Activated B cell treated with CpG ODN at 0.5 μM for 24 hours (primary cell): ENCODE data around the gene CAPN15. TPM values are rescaled to one million over a fixed set of nuclear protein-coding genes. Genes with fewer than 3 reads are reported as not detected.

Experiments
- ATAC-seq: fragments of 200-7000 bp; cut with Tn5 transposase; one replicate; pipeline ENCODE4 v1.10.0; 2021; ENCODE audit warnings: low read depth, mild to moderate bottlenecking, moderate library complexity
- CTCF ChIA-PET: fragments of 350-600 bp; sonication (Branson Sonifier 250); formaldehyde crosslinking; loops from one replicate; lab custom pipeline; 2021; ENCODE audit warnings: antibody characterized with exemption; lab: Charles Lee
- POLR2A ChIA-PET: fragments of 350-600 bp; sonication (Branson Sonifier 250); formaldehyde crosslinking; loops from one replicate; lab custom pipeline; 2021; ENCODE audit warnings: antibody characterized with exemption; lab: Charles Lee
- DNase-seq: peaks from one replicate; pipeline ENCODE4 v3.0.0; 2022
- H3K27ac Mint-ChIP-seq: one replicate; pipeline ENCODE4 v1.8.0; 2020; ENCODE audit warnings: mixed read lengths
- H3K27me3 Mint-ChIP-seq: one replicate; pipeline ENCODE4 v1.8.0; 2021; ENCODE audit warnings: mixed read lengths
- H3K36me3 Mint-ChIP-seq: one replicate; pipeline ENCODE4 v1.8.0; 2021; ENCODE audit warnings: low read depth, mixed read lengths
- H3K4me1 Mint-ChIP-seq: one replicate; pipeline ENCODE4 v1.8.0; 2021; ENCODE audit warnings: mixed read lengths
- H3K4me3 Mint-ChIP-seq: one replicate; pipeline ENCODE4 v1.8.0; 2020; ENCODE audit warnings: mild to moderate bottlenecking, mixed read lengths
- H3K9me3 Mint-ChIP-seq: one replicate; pipeline ENCODE4 v1.8.0; 2020; ENCODE audit warnings: mixed read lengths
- intact Hi-C: fragments of 100-400 bp; cut with micrococcal nuclease; formaldehyde crosslinking; loops from one replicate; pipeline ENCODE4 v1.15.1; 2024
- total RNA-seq: library from RNA; stranded (reverse); gene quantifications from 2 replicates; pipeline ENCODE4 v1.2.3, GENCODE V29; 2022
- TF ChIP-seq, protein P1 (sequence below): fragments of 200-600 bp; IDR thresholded peaks from one replicate; pipeline ENCODE4 v1.8.0; 2022; ENCODE audit warnings: antibody characterized with exemption, mild to moderate bottlenecking

The CAPN15 gene
- total RNA-seq, 1 donor from 2014 or later = 95.1 TPM

DNA sequence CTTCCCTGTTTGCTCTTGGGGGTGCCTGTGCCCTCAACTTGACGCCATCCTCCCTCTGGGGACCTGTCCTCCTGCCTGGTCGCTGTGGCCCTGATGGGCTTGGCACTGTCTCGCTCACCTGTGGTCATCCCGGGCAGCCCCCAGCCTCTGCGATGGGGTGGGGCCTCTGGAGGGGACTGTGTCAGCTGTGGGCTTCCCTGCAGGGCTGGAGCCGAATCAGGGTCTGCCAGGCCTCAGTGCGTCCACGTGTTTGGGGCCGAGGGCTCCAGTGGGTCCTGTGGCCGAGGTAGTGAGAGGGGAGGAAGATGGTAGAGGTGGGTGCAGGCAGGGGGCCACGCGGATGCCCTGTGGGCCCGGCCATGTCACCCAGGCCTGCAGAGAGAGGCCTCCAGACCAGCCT lies 50.3 kb downstream of the CAPN15 start:
- Mint-ChIP-seq H3K27me3 (no peaks in the 10 kb centered on the region), H3K27ac (no peak overlapping the region), H3K36me3 (no peaks in the 10 kb centered on the region), H3K4me3 (no peak overlapping the region), H3K4me1 (peaks cover 2% of the 10 kb centered on the region), H3K9me3 (no peaks in the 10 kb centered on the region)
- DNase-seq (no peak), ATAC-seq (no peak)
- ChIA-PET CTCF (no interaction called here), POLR2A (no interaction called here)
- intact Hi-C loops = loop anchor here (2.0 kb wide), 4 partner anchors 33 to 211 kb away; partner anchors contain the start of genes CHTF18, CIAO3, RHOT2 and RPUSD1
- TF ChIP-seq, protein P1, sequence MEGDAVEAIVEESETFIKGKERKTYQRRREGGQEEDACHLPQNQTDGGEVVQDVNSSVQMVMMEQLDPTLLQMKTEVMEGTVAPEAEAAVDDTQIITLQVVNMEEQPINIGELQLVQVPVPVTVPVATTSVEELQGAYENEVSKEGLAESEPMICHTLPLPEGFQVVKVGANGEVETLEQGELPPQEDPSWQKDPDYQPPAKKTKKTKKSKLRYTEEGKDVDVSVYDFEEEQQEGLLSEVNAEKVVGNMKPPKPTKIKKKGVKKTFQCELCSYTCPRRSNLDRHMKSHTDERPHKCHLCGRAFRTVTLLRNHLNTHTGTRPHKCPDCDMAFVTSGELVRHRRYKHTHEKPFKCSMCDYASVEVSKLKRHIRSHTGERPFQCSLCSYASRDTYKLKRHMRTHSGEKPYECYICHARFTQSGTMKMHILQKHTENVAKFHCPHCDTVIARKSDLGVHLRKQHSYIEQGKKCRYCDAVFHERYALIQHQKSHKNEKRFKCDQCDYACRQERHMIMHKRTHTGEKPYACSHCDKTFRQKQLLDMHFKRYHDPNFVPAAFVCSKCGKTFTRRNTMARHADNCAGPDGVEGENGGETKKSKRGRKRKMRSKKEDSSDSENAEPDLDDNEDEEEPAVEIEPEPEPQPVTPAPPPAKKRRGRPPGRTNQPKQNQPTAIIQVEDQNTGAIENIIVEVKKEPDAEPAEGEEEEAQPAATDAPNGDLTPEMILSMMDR = no peak

DNA sequence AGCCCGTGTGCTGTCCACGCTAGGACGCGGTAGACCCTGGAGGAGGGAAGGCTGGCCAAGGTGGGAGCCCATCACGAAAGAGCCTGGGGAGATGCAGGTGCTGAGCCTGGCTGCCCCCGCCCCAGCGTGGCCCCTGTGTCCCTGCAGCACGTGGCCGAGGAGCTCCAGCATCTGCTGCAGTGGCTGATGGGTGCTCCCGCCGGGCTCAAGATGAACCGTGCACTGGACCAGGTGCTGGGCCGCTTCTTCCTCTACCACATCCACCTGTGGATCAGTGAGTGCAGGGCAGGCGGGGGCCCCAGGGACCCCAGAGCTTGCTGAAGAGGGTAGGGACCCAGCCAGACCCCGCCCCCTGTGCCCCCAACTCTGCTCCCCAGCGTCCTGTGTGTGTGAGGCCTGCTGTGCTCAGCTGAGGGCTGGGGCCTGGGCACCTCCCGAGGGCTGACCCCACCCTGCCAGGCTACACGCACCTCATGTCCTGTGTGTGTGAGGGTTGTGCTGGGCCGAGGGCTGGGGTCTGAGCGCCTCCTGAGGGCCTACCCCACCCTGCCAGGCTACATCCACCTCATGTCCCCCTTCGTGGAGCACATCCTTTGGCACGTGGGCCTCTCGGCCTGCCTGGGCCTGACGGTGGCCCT lies 50.8 kb downstream of the CAPN15 start:
- no peaks in the 10 kb centered on the region for H3K27me3 Mint-ChIP-seq
- ChIA-PET CTCF (interaction anchor here (1.0 to 1.5 kb wide), 2 partner anchors 32 to 88 kb away, joined by 3 to 4 read pairs; no protein-coding TSS in a partner anchor), POLR2A (interaction anchor here (1.0 to 1.6 kb wide), 3 partner anchors 10 to 41 kb away, joined by 3 to 5 read pairs (median 3); no protein-coding TSS in a partner anchor)
- ATAC-seq = no peak
- TF ChIP-seq, protein P1 = no peak
- H3K27ac Mint-ChIP-seq = no peak overlapping the region
- no peak for DNase-seq
- no peak overlapping the region for H3K4me3 Mint-ChIP-seq
- H3K36me3 Mint-ChIP-seq = no peaks in the 10 kb centered on the region
- peaks cover 2% of the 10 kb centered on the region for H3K4me1 Mint-ChIP-seq
- intact Hi-C loops = loop anchor here (2.0 kb wide), 4 partner anchors 32 to 210 kb away; partner anchors contain the start of genes CHTF18, CIAO3, RHOT2 and RPUSD1
- H3K9me3 Mint-ChIP-seq = no peaks in the 10 kb centered on the region

DNA sequence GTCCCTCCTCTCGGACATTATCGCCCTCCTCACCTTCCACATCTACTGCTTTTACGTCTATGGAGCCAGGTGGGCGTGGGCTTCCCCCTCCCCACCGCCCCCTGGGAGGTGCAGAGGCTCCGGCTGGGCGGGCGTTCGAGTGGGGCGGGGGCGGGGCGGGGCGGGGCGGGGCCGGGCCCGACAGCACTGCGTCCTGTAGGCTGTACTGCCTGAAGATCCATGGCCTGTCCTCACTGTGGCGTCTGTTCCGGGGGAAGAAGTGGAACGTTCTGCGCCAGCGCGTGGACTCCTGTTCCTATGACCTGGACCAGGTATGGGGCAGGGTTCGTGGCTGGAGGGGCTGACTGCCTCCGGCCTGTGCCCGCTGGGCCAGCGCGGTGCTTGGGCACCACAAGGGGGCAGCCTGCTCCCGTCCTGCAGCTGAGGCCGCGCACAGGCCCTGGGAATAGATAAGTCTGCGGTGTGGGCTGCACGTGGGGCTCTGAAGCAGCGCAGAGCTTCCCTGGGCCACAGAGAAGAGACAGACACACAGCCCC lies 51.4 kb downstream of the CAPN15 start:
- Mint-ChIP-seq H3K27ac (no peak overlapping the region), H3K4me1 (peaks cover 2% of the 10 kb centered on the region), H3K27me3 (no peaks in the 10 kb centered on the region), H3K36me3 (no peaks in the 10 kb centered on the region), H3K4me3 (peak overlapping the region; percentile 50), H3K9me3 (no peaks in the 10 kb centered on the region)
- POLR2A ChIA-PET = interaction anchor here (0.5 to 1.6 kb wide), 4 partner anchors 10 to 428 kb away, joined by 3 to 5 read pairs (median 4); no protein-coding TSS in a partner anchor
- TF ChIP-seq, protein P1 = no peak
- intact Hi-C loops = loop anchor here (1.0 to 2.0 kb wide), 6 partner anchors 32 to 210 kb away; partner anchors contain the start of genes CHTF18, CIAO3, RHOT2 and RPUSD1
- DNase-seq (peak; percentile 82), ATAC-seq (peak; percentile 95)
- CTCF ChIA-PET = interaction anchor here (0.6 to 1.5 kb wide), 4 partner anchors 10 to 87 kb away, joined by 3 to 4 read pairs (median 4); partner anchors contain the start of gene METTL26

DNA sequence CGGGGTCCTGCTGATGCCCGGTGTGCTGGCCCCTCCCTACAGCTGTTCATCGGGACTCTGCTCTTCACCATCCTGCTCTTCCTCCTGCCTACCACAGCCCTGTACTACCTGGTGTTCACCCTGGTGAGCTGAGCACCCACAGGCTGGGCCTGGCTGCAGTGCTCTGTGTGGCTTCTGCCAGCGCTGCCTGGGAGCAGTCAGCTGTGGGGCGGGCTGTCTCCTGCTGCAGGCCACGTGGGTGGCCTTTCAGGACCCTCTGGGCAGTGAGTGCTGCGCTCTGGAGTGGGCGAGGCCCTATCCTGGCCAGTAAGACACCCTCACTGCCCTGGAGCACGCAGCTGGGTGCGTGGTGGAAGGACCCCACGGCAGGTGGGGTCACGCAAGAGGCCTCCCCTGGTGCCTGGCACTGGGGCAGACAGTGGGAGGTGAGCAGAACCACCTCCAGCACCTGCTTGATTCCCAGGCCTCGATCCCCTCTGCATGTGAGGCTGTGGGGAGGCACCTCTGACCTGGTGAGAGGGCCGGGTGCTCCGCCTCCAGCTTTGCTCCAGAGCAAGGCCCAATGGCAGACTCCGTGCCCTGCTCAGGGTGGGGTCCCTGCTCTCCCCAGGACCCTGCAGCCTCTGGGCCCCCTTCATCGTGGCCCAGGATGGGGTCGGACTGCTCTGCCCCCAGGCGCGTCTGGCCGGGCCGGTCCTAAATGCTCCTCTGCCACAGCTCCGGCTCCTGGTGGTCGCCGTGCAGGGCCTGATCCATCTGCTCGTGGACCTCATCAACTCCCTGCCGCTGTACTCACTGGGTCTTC lies 52.8 kb downstream of the CAPN15 start:
- CTCF ChIA-PET = interaction anchor here (1.4 kb wide), 1 partner anchor 8 kb away, joined by 4 read pairs; no protein-coding TSS in a partner anchor
- Mint-ChIP-seq H3K27ac (no peak overlapping the region), H3K36me3 (no peaks in the 10 kb centered on the region), H3K9me3 (no peaks in the 10 kb centered on the region), H3K4me1 (peaks cover 2% of the 10 kb centered on the region), H3K4me3 (no peak overlapping the region), H3K27me3 (no peaks in the 10 kb centered on the region)
- no peak for ATAC-seq
- no peak for DNase-seq
- TF ChIP-seq, protein P1 = no peak
- intact Hi-C loops = no loop called here
- POLR2A ChIA-PET = interaction anchor here (1.6 kb wide), 1 partner anchor 8 kb away, joined by 5 read pairs; no protein-coding TSS in a partner anchor
